ENCODE measurements around the gene ZAR1L. TPM values are rescaled to one million over a fixed set of nuclear protein-coding genes. Genes with fewer than 3 reads are reported as not detected.

The ZAR1L gene
- total RNA-seq, 6 donors from 2014 or later = not detected

DNA sequence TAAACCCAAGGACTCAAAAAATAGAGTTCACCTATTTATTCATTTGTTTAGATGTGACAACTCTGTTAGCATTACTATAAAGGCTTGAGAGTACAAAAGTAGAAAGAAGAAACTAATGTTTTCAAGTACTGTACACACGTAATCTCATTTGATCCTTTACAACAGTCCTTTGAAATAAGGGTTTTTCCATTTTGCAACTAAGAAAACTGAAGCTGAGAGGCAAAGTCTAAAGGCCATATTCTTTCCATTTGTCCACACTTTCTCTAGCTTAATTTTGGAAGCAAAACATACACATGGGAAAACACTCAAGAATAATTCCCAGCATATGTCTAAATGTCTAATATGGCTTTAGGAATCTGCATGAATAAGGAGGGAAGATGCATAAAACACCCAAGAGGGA is 34.1 kb downstream of the ZAR1L start:
- Histone ChIP-seq H3K4me1 (peaks cover 7 to 14% (median 7%) of the 10 kb centered on the region in 4 donors), H3K4me3 (no peak overlapping the region), H3K9me3 (no peaks in the 10 kb centered on the region), H3K36me3 (peaks cover 0 to 57% (median 32%) of the 10 kb centered on the region in 4 donors), H3K27ac (no peak overlapping the region), H3K27me3 (no peaks in the 10 kb centered on the region)
- TF ChIP-seq POLR2AphosphoS5 (IDR thresholded peaks at IDR 0.05) = no peak
- TF ChIP-seq, protein P1, sequence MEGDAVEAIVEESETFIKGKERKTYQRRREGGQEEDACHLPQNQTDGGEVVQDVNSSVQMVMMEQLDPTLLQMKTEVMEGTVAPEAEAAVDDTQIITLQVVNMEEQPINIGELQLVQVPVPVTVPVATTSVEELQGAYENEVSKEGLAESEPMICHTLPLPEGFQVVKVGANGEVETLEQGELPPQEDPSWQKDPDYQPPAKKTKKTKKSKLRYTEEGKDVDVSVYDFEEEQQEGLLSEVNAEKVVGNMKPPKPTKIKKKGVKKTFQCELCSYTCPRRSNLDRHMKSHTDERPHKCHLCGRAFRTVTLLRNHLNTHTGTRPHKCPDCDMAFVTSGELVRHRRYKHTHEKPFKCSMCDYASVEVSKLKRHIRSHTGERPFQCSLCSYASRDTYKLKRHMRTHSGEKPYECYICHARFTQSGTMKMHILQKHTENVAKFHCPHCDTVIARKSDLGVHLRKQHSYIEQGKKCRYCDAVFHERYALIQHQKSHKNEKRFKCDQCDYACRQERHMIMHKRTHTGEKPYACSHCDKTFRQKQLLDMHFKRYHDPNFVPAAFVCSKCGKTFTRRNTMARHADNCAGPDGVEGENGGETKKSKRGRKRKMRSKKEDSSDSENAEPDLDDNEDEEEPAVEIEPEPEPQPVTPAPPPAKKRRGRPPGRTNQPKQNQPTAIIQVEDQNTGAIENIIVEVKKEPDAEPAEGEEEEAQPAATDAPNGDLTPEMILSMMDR (IDR thresholded peaks at IDR 0.05) = no peak
- TF ChIP-seq POLR2A (IDR thresholded peaks at IDR 0.05) = no peak
- no peak for TF ChIP-seq EP300 (IDR thresholded peaks at IDR 0.05)
- WGBS, 2 donors = 96% methylated on average over 1 of the region's 1 CpG
- DNase-seq (no peak), ATAC-seq (ENCODE audit: low FRiP score in 2 of 2) (no peak)

DNA sequence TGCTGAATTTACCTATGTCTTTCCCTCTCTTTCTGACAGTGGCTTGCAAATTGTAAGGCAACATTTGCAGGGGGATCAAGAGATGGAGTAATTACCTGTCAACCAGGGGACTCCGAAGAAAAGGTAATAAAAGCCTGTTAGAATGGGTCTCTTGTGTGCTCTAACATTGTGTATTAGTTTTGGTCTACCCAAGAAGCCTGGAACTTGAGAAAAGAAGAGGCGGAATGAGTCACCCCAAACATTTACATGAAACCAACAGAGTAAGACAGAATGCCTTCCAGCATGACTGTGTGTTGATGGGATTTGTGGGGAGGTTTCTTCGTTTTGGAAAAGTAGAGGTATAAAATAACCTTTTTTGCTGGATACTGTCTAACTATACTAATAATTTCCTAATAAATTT is 36.7 kb downstream of the ZAR1L start:
- H3K9me3 ChIP-seq = no peaks in the 10 kb centered on the region
- TF ChIP-seq POLR2A (IDR thresholded peaks at IDR 0.05) (no peak), POLR2AphosphoS5 (IDR thresholded peaks at IDR 0.05) (no peak), EP300 (IDR thresholded peaks at IDR 0.05) (no peak)
- TF ChIP-seq, protein P1 (IDR thresholded peaks at IDR 0.05) = no peak
- DNase-seq = no peak
- ATAC-seq (ENCODE audit: low FRiP score in 2 of 2) = no peak
- no peaks in the 10 kb centered on the region for H3K27me3 ChIP-seq
- H3K27ac ChIP-seq = no peak overlapping the region
- peaks cover 0 to 71% (median 45%) of the 10 kb centered on the region in 4 donors for H3K36me3 ChIP-seq
- WGBS, 2 donors = 91 to 93% methylated on average over 3 of the region's 3 CpGs
- H3K4me1 ChIP-seq = no peaks in the 10 kb centered on the region
- no peak overlapping the region for H3K4me3 ChIP-seq

DNA sequence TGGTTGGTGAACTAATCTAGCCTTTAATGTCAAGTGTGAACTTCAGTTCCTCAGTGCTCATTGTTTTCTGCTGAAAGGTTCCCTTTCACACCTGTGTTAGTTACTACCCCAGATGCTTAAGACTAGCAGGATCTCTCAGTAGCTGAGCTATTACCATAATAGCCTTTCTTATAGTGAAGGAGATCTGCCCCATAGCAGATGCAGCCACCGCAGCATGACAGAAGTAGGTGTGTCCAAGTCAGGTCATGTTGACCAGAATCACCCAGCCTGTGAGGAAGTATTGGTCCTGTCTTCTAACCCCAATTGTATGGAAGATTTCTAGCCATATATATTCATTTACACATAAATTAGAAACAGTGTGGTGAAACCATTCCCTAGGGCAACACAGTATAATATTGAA is 37.3 kb downstream of the ZAR1L start:
- DNase-seq (no peak), ATAC-seq (ENCODE audit: low FRiP score in 2 of 2) (no peak)
- Histone ChIP-seq H3K4me1 (no peaks in the 10 kb centered on the region), H3K27ac (no peak overlapping the region), H3K9me3 (no peaks in the 10 kb centered on the region), H3K36me3 (peaks cover 0 to 71% (median 45%) of the 10 kb centered on the region in 4 donors), H3K4me3 (no peak overlapping the region), H3K27me3 (no peaks in the 10 kb centered on the region)
- 56 to 100% methylated on average over 1 of the region's 1 CpG for WGBS, 2 donors
- TF ChIP-seq EP300 (IDR thresholded peaks at IDR 0.05) (no peak), POLR2A (IDR thresholded peaks at IDR 0.05) (no peak), POLR2AphosphoS5 (IDR thresholded peaks at IDR 0.05) (no peak)
- TF ChIP-seq, protein P1 (IDR thresholded peaks at IDR 0.05) = no peak

DNA sequence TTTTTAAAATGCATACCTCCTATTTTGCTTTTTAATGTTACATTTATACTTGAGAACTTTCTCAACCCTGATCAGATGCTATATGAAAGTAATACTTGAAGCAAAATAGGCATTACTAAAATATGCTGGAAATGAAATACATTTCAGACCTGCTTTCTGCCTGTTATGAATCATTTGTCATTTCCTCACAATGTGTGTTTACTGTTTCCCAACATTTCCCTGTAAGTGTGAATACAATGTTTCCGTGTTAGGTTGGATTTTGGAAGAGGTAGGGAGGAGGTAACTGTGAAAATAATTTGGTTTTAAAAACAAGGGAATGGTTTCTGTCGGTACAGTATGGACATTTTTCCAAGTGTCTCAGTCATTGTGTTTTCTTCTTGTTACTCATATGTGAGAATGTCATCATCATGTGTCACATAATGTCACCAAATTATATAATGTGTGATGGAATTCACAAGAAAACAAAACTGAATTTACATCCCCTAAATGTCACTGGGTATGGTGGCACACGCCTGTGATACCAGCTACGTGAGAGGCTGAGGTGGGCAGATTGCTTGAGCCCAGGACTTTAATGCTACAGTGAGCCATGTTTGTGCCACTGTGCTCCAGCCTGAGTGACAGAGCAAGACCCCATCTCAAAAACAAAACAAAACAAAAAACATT is 43.0 kb downstream of the ZAR1L start:
- Histone ChIP-seq H3K36me3 (peaks cover 5 to 57% (median 43%) of the 10 kb centered on the region in 4 donors), H3K4me3 (no peak overlapping the region), H3K9me3 (no peaks in the 10 kb centered on the region), H3K4me1 (peaks cover 0 to 12% (median 4%) of the 10 kb centered on the region in 4 donors), H3K27ac (peak overlapping the region in 2 of 4 donors; percentile 44 to 61), H3K27me3 (no peaks in the 10 kb centered on the region)
- ATAC-seq (ENCODE audit: low FRiP score in 2 of 2) (no peak), DNase-seq (no peak)
- no peak for TF ChIP-seq EP300 (IDR thresholded peaks at IDR 0.05)
- TF ChIP-seq, protein P1 (IDR thresholded peaks at IDR 0.05) = no peak
- no peak for TF ChIP-seq POLR2A (IDR thresholded peaks at IDR 0.05)
- TF ChIP-seq POLR2AphosphoS5 (IDR thresholded peaks at IDR 0.05) = no peak
- 64 to 66% methylated on average over 4 of the region's 4 CpGs for WGBS, 2 donors
